NB4 (cell line): Measurements from ENCODE around the gene SNAI3.

Experiments
- CTCF ChIP-seq: IDR thresholded peaks from one replicate; pipeline ENCODE4 v1.5.1; 2012; ENCODE audit warnings: low read depth, low read length
- MAX ChIP-seq: IDR thresholded peaks from 2 replicates; pipeline ENCODE4 v1.6.1; 2011; ENCODE audit warnings: low read depth, low read length
- MYC ChIP-seq: IDR thresholded peaks from 2 replicates; pipeline ENCODE4 v1.6.1; 2011; ENCODE audit warnings: low read depth, low read length
- POLR2A ChIP-seq: IDR thresholded peaks from 2 replicates; pipeline ENCODE4 v1.6.1; 2011; ENCODE audit warnings: mild to moderate bottlenecking; ENCODE audit not compliant: insufficient read length; ENCODE audit errors: extremely low read depth

- no peak for TF ChIP-seq CTCF
- no peak for TF ChIP-seq POLR2A
- TF ChIP-seq MAX, result no peak
- no peak for TF ChIP-seq MYC
These were observed 29.9 kb upstream of the SNAI3 start for GRCh38 chr16:88716201-88716600.
